Measurements from ENCODE around the gene MLC1.

The MLC1 gene

GRCh38 chr22:50056214-50056972 is 28.8 kb downstream of the MLC1 start:
- Histone ChIP-seq H4K20me1 (ENCODE audit: insufficient read depth, low read length, poor library complexity, severe bottlenecking) (no peaks in the 10 kb centered on the region), H3K4me1 (ENCODE audit: insufficient read depth, low read length, poor library complexity, severe bottlenecking) (no peaks in the 10 kb centered on the region), H3K4me2 (ENCODE audit: low read depth, low read length, poor library complexity, severe bottlenecking) (no peak overlapping the region), H3K4me3 (ENCODE audit: low read length, poor library complexity, severe bottlenecking) (no peak overlapping the region), H3K27me3 (ENCODE audit: insufficient read depth, low read length, poor library complexity, severe bottlenecking) (no peaks in the 10 kb centered on the region), H2AFZ (ENCODE audit: low read length) (no peak overlapping the region), H3K79me2 (ENCODE audit: insufficient read depth, low read length) (no peaks in the 10 kb centered on the region), H3K9me3 (ENCODE audit: insufficient read depth, low read depth, low read length) (no peaks in the 10 kb centered on the region), H3K9ac (ENCODE audit: low read depth, low read length, poor library complexity, severe bottlenecking) (no peak overlapping the region), H3K36me3 (ENCODE audit: insufficient read depth, low read length) (no peaks in the 10 kb centered on the region), H3F3A (ENCODE audit: low read depth) (no peaks in the 10 kb centered on the region), H3K9me2 (replicated peaks; ENCODE audit: low read depth, low read length) (no peaks in the 10 kb centered on the region)
- TF ChIP-seq CTCF (conservative IDR thresholded peaks at IDR 0.05; ENCODE audit: low read length) = no peak

GRCh38 chr22:50053861-50054260 is 31.4 kb downstream of the MLC1 start:
- Histone ChIP-seq H3K4me2 (ENCODE audit: low read depth, low read length, poor library complexity, severe bottlenecking) (no peak overlapping the region), H3K4me3 (ENCODE audit: low read length, poor library complexity, severe bottlenecking) (no peak overlapping the region), H3K4me1 (ENCODE audit: insufficient read depth, low read length, poor library complexity, severe bottlenecking) (no peaks in the 10 kb centered on the region), H3K9me2 (replicated peaks; ENCODE audit: low read depth, low read length) (no peaks in the 10 kb centered on the region), H3K27me3 (ENCODE audit: insufficient read depth, low read length, poor library complexity, severe bottlenecking) (no peaks in the 10 kb centered on the region), H3K9me3 (ENCODE audit: insufficient read depth, low read depth, low read length) (no peaks in the 10 kb centered on the region), H3K36me3 (ENCODE audit: insufficient read depth, low read length) (no peaks in the 10 kb centered on the region), H4K20me1 (ENCODE audit: insufficient read depth, low read length, poor library complexity, severe bottlenecking) (no peaks in the 10 kb centered on the region), H3K79me2 (ENCODE audit: insufficient read depth, low read length) (no peaks in the 10 kb centered on the region), H3F3A (ENCODE audit: low read depth) (no peaks in the 10 kb centered on the region), H3K9ac (ENCODE audit: low read depth, low read length, poor library complexity, severe bottlenecking) (no peak overlapping the region), H2AFZ (ENCODE audit: low read length) (no peak overlapping the region)
- TF ChIP-seq CTCF (conservative IDR thresholded peaks at IDR 0.05; ENCODE audit: low read length) = no peak
- no peak for TF ChIP-seq EZH2phosphoT487 (IDR thresholded peaks at IDR 0.05; ENCODE audit: borderline replicate concordance)

GRCh38 chr22:50051930-50052329 is 33.3 kb downstream of the MLC1 start:
- no peaks in the 10 kb centered on the region for H3K9me2 ChIP-seq (replicated peaks; ENCODE audit: low read depth, low read length)
- H3K27me3 ChIP-seq (ENCODE audit: insufficient read depth, low read length, poor library complexity, severe bottlenecking) = no peaks in the 10 kb centered on the region
- no peak overlapping the region for H2AFZ ChIP-seq (ENCODE audit: low read length)
- no peak for TF ChIP-seq EZH2phosphoT487 (IDR thresholded peaks at IDR 0.05; ENCODE audit: borderline replicate concordance)
- TF ChIP-seq CTCF (conservative IDR thresholded peaks at IDR 0.05; ENCODE audit: low read length) = no peak
- no peaks in the 10 kb centered on the region for H4K20me1 ChIP-seq (ENCODE audit: insufficient read depth, low read length, poor library complexity, severe bottlenecking)
- no peaks in the 10 kb centered on the region for H3K4me1 ChIP-seq (ENCODE audit: insufficient read depth, low read length, poor library complexity, severe bottlenecking)
- H3K4me2 ChIP-seq (ENCODE audit: low read depth, low read length, poor library complexity, severe bottlenecking) = no peak overlapping the region
- H3K9ac ChIP-seq (ENCODE audit: low read depth, low read length, poor library complexity, severe bottlenecking) = no peak overlapping the region
- no peaks in the 10 kb centered on the region for H3K36me3 ChIP-seq (ENCODE audit: insufficient read depth, low read length)
- no peaks in the 10 kb centered on the region for H3F3A ChIP-seq (ENCODE audit: low read depth)
- H3K4me3 ChIP-seq (ENCODE audit: low read length, poor library complexity, severe bottlenecking) = no peak overlapping the region
- no peaks in the 10 kb centered on the region for H3K79me2 ChIP-seq (ENCODE audit: insufficient read depth, low read length)
- H3K9me3 ChIP-seq (ENCODE audit: insufficient read depth, low read depth, low read length) = no peaks in the 10 kb centered on the region
